Activated naive CD4-positive, alpha-beta T cell treated with anti-CD3 and anti-CD28 coated beads, Interleukin-2, amount 50 U/mL, for 16 hours (primary cell): Measurements from ENCODE around the gene PAQR7.

ENCODE experiments used
- DNase-seq: peaks from one replicate; pipeline ENCODE4 v3.0.0-alpha.2; 2020

The PAQR7 gene

DNA sequence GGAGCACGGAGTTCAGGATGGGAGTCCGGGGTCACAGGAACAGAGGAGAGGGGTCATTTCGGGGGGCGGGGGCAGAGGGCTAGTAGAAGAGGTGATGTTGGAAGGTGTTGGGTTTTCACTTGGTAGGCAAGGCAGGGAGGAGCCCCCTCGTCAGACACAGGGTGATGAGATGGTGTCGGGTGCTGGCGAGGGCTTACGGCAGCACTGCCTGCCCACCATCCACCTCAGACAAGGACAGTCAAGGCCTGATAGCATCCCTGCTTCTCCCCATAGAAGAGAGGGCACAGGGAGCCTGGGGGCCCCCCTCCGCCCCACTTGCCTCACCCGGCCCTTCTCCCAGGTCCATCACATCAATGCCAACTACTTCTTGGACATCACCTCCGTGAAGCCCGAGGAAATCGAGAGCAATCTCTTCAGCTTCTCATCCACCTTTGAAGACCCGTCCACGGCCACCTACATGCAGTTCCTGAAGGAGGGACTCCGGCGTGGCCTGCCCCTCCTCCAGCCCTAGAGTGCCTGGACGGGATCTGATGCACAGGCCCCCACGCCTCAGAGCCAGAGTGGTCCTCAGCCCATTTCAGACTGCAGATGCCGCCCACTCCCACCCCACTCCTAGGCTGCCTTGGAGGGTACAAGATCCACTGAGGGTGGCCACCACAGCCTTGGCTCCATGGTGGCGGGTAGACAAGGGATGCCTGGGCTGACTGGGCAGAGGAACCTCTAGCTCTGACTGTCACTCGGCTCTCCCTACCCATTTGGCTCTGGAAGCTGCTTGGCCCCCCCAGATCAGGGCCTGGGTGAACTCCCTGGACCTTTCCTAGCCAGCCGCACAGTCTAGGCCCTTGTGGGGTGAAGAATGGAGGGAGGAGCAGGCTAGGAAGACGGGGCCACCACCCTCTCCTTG lies 60.0 kb downstream of the PAQR7 start:
- DNase-seq: no peak

DNA sequence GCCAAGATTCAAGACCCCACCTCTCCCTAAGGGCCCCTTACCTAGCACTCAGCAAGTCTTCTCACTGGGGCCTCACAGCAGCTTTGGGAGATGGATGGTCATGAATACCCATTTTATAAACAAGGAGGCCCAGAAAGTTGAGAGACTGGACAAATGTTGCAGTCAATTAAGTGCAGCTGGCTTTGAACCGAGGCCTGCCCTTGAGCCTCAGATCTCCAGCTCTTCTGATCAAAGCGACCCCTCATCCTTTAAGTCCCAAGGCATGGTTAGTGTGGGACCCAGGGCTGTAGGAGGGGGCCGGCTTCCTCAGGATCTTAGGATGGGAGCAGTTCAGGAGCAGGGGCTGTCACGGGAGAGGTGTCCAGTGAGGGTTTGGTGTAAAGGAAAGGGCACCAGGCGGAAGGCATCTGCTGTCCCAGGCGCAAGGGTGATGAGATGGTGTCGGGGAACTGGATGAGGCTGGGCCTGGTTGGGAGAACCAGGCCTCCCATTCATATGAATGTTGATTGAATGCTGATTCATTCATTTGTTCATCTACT lies 60.9 kb downstream of the PAQR7 start:
- no peak for DNase-seq

DNA sequence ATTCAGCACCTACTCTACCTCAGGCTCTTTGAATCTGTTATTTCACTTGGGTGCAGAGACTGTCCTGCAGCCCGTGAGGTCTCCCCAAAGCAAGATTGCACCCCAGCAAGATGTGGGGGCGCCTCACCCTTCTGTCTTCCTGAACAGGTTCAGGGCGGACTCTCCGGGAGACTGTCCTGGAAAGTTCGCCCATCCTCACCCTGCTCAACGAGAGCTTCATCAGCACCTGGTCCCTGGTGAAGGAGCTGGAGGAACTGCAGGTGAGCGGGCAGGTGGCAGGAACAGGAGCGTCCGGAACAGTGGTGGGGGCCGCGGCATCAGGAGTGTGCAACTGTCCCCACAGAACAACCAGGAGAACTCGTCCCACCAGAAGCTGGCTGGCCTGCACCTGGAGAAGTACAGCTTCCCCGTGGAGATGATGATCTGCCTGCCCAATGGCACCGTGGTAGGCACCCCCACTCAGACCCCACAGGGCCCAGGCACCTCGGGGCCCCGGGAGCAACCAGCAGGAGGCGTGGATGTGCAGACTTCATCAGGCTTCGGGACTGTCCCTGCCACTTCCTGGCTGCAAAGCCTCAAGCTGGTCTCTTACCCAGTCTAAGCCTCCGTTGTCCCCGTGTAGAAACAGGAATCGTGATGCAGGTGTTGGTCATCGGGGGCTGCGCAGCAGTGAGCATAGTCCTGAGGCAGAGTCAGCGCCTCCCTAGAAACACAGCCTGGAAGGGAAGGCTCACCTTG lies 61.6 kb downstream of the PAQR7 start:
- DNase-seq: no peak

DNA sequence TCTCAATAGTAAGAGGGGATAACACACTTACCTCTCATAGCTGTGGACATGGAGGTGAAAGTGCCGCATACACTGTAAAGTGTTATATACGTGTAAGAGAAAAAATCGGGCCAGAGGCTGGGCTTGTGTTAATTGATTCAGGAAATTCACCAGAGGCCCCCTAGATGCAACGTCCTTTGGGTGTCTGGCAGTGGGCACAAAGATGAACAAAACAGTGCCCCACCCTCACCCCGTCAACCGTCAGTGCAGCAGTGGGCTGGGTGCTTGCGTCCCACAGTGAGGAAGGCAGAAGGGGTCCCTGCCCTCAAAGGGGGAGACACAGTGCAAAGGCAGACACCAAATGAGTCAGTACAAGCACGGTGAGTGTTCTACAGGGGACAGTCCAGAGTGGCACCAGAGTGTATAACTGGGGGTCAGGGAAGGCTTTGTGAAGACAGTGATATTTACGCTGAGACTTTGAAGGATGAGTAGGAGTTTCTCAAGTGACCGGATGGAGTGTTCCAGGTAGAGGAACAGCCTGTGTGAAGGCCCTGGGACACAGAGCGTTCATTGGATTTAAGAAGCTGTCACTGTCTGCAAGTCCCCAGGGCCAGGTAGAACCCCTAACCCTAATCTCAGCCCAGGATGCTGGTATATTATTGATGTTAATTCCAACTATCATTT lies 62.3 kb downstream of the PAQR7 start:
- DNase-seq: no peak
